OCI-M2 (cell line): ENCODE measurements around the gene MNAT1.
"Not testable (repeated sequence)": the region's sequence is repeated elsewhere in the genome, so short reads cannot be mapped to it uniquely, and the experiment has no call there.

Source experiments
- DNase-seq: peaks from one replicate; lab custom pipeline; 2025; ENCODE audit not compliant: unreplicated experiment; lab: John Stamatoyannopoulos, UW

Gene MNAT1

GRCh38 chr14:60736494-60736893, 1.9 kb downstream of the MNAT1 start:
- DNase-seq, result no peak

DNA sequence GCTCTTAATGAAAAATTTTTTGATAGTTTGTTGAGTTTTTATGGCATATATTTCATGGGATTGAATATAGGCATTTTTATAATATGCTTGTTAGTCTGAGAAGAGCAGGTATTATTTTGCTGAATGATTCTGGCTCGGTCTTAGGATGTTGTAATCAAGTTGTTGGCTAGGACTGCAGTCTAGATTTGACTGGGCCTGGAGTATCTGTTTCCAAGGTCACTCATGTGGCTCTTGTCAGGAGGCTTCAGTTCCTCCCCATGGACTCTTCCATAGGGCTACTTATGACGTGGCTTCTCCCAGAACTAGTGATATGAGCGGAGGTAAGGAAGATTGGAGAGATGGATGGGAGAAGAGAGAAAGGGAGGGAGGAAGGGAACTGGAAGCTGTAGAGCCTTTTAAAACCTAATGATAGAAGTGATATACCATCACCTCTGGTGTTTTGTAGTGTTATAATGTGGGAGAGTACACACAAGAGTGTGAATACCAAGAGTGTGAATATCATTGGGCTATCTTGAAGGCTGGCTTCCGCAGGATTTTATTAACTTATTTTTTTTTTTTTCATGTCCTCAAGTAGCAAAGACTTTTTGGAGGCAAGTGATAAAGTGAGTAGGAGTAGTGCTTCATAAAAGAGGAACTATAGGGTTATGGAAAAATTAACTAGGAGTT, 4.4 kb downstream of the MNAT1 start:
- no peak for DNase-seq

- DNase-seq, result no peak
Observed at GRCh38 chr14:60744566-60744965, 10.0 kb downstream of the MNAT1 start.

DNA sequence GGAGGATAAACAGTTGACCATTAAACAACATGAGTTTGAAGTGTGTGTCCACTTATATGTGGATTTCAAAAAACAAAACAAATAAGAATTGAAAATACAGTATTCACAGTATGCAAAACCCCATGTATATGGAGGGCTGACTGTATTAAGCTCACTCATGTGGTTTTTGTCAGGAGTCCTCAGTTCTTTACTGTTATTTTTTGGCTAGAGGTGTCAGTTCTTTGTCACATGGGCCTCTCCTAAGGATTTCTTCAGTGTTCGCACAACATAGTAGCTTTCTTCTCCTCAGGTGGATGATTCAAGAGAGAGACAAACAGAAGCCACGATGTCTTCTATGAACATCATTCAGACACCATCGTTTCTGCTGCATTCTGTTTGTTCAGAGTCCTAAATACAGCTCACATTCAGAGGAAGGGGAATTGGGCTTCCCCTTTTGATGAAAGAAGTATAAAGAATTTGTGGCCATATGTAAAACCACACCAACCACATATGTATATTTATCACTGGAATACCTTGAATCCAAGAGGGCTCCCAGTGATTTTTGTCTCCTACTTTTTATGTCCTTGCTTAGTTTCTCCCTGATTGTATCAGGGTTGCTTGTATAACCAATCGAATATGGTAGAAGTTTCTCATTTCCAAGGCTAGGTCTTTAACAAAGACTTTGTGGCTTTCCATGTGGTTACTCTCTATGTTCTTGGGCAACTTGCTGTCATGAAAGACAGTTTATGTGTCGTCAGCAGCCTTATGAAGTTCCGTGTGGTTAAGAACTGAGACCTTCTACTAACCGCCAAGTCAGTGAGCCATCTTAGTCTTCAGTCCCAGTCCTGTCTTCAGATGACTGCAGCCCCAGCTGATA, 18.9 kb downstream of the MNAT1 start:
- peak; percentile 32 for DNase-seq

DNA sequence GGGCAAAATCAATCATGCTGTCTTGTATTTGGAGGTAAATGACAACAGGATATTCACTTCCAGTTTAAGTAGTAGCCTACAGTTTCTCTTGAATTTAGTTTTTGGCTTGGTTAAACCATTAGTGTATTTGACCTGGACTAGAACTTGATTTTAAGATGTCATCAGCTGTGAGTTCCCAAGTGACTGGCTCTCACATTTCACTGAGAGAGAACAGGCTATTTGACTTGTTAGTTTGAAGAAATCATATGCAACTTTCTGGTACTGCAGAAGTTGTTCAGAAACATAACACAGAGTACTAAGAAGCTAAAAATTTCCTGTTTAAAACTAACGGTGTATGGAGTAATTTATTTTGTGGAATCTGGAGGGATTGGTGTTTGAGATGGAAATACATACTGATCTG, 22.3 kb downstream of the MNAT1 start:
- no peak for DNase-seq

GRCh38 chr14:60757567-60758002, 23.0 kb downstream of the MNAT1 start:
- DNase-seq, result no peak

- DNase-seq, result no peak
Observed at GRCh38 chr14:60758885-60759284, 24.3 kb downstream of the MNAT1 start.

GRCh38 chr14:60760209-60760608, 25.6 kb downstream of the MNAT1 start:
- no peak for DNase-seq

DNA sequence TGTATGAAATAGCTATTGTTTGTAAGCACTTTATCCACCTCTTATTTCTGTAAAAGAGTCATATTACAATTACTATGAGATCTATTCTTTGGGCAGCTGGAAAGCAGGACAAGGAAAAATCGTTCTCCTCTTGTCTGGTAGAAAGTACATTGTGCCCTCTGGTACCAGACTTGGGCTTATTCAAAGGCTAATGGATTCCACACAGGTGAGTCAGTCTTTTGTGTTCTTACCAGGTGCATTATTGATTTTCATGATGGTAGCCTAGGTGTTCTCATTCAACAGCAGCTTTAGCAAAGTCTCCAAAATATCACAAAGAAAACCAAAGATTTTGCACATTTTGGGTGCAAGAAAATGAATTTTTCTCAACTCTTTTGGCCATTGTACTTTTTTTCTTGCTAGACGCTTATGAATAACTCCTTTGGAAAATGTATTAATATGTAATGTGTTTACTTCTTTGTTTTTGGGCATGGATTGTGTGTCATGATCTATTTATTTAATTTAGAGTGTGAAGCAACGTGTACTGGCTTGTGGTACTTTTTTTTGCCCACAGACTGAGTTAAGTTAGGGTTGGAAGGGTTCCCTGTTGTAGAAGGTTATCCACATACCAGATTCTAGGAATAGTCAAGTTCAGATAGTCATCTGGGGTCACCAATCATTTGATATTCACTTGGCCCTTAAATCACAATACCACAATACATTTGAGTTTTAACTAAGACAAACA, 26.2 kb downstream of the MNAT1 start:
- no peak for DNase-seq

DNA sequence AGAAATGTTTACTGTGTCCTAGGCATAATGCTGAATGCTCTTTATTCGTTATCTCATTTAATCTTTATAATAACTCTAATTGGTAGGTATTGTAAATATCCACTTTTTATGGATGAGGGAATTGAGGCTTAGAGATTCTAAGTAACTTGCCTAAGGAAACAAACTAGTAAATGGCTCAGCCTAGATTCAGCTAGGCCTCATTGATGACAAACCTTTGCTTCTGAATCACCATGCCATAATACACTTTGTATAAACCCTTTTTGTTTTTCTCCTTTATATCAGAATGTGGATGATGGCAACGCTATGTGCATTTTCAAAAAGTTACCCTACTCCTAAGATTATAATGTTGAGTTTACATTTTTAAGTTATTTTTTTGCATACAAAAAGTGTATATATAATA, 34.0 kb downstream of the MNAT1 start:
- no peak for DNase-seq

DNA sequence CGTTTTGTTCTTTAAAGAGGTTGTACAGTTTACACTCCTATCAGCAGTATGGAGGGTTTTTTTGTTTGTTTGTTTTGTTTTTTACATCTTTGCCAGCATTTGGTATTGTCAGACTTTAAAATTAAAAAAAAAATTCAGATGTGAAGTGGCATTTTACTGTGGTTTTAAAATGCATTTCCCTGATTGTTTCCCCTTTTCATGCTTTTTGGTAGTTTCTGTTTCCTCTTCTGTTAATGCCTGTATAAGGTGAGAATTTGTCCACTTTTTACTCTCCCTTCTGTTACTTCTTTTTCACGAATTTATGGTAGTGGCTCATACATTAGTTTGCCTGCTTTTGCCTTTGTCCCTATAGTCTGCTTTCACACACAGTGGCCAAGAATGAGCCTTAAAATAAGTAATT, 36.6 kb downstream of the MNAT1 start:
- DNase-seq, result no peak

DNA sequence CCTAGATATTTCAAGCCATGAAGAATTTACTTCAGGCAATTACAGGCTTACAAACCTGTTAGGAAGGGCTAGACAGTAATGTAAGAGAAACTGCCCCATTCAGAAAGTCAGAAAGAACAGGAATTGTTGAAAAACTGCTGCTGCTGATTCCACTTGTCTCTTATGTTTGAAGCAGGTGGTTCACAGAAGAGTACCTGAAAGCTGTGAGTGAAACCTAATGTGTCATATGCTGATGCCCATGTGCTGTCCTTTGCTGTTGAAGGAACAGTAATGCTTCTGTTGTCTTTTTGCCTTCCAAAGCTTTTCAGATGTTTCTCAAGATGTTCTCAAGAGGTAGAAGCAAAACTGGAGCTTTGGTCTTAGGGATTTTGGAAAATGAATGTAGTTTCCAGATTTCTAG, 39.0 kb downstream of the MNAT1 start:
- no peak for DNase-seq

DNA sequence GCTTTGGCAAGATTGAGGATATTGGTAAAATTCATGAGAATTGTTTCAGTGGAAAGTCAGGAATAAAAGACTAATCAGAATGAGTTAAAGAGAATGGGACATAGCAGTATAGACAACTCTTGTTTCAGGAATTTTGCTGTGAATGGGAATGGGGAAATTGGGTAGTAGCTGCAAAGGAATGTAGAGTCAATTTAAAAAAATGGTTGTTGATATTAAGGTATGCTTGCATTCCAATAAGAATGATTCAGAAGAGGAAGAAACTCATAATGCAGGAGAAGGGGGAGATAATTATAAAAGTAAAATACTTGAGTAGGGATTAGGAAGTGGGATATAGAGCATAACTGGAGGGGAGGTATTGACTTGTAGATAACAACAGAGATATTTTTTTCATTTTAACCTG, 40.7 kb downstream of the MNAT1 start:
- DNase-seq, result no peak

DNA sequence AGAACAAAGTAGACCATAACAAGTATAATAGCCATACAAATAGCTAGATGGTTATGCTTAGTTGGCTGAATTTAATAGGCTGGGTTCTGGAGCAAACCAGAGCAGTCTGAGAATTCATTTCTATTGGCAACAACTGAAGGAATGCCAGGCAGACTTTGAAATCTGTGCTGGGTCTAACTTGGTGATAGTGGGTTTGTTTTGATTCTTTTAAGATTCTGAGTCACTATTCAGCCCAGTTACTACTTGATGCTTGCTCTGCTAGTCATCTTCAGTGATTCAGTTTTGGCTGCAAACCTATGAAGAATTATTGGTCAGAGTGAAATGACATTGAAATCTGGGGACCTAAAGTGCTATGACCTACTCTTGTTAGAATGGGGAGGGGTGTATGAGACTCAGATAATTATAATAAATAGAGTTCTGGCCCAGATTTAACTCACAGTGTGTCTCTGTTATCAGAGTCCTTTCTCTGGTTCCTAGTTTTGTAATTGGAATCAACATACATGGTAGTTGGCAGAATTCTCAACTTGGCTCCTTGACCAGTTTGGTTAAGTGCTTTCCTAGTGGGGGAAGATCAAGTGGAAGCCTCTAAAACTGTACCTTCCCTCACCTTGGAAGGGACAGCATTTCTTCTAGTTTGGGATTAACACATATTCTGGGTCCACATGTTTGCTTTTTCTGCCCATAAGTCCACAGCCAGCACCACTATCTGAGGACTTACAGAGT, 43.5 kb downstream of the MNAT1 start:
- DNase-seq, result no peak

GRCh38 chr14:60779745-60780514, 45.4 kb downstream of the MNAT1 start:
- DNase-seq, result not testable (repeated sequence)

GRCh38 chr14:60780558-60780957, 46.0 kb downstream of the MNAT1 start:
- not testable (repeated sequence) for DNase-seq

- no peak for DNase-seq
Observed at GRCh38 chr14:60786905-60787304, 52.3 kb downstream of the MNAT1 start.

GRCh38 chr14:60789656-60790055, 55.1 kb downstream of the MNAT1 start:
- DNase-seq, result no peak

GRCh38 chr14:60790850-60791249, 56.3 kb downstream of the MNAT1 start:
- no peak for DNase-seq

GRCh38 chr14:60796434-60796833, 61.9 kb downstream of the MNAT1 start:
- no peak for DNase-seq
